Endothelial cell (in vitro differentiated cells): ENCODE data around the gene KIAA0753. TPM values are rescaled to one million over a fixed set of nuclear protein-coding genes. Genes with fewer than 3 reads are reported as not detected.
A peak's percentile ranks its signal among the peaks of the same experiment; 100 is the strongest.

Source experiments
- DNase-seq: peaks from one replicate; pipeline ENCODE4 v3.0.0; 2021; ENCODE audit warnings: low spot score
- H3K27ac Mint-ChIP-seq: one replicate; pipeline ENCODE4 v1.8.0; 2021; ENCODE audit warnings: mixed read lengths, inconsistent platforms; ENCODE audit not compliant: unreplicated experiment
- H3K27me3 Mint-ChIP-seq: one replicate; pipeline ENCODE4 v1.8.0; 2021; ENCODE audit warnings: mild to moderate bottlenecking, moderate library complexity, mixed read lengths, inconsistent platforms; ENCODE audit not compliant: unreplicated experiment
- H3K36me3 Mint-ChIP-seq: one replicate; pipeline ENCODE4 v1.8.0; 2021; ENCODE audit warnings: mild to moderate bottlenecking, low read depth, mixed read lengths, inconsistent platforms; ENCODE audit not compliant: unreplicated experiment
- H3K4me1 Mint-ChIP-seq: one replicate; pipeline ENCODE4 v1.8.0; 2021; ENCODE audit warnings: mild to moderate bottlenecking, mixed read lengths, inconsistent platforms; ENCODE audit not compliant: unreplicated experiment
- H3K4me3 Mint-ChIP-seq: one replicate; pipeline ENCODE4 v1.8.0; 2021; ENCODE audit warnings: mild to moderate bottlenecking, mixed read lengths, inconsistent platforms; ENCODE audit not compliant: unreplicated experiment
- H3K9me3 Mint-ChIP-seq: one replicate; pipeline ENCODE4 v1.8.0; 2021; ENCODE audit warnings: mixed read lengths, inconsistent platforms; ENCODE audit not compliant: unreplicated experiment
- CTCF ChIP-seq: fragments of 200-600 bp; sonication (generic); IDR thresholded peaks from one replicate; pipeline ENCODE4 v1.5.0; 2021; ENCODE audit warnings: antibody characterized with exemption; ENCODE audit not compliant: unreplicated experiment
- total RNA-seq: library from RNA; stranded (reverse); fragmentation: NEBNext Ultra II Directional; extraction: Animal tissue kit (Norgen Biotek cat#: 25700); gene quantifications from one replicate; pipeline ENCODE4 v1.2.1, GENCODE V29; 2021; ENCODE audit not compliant: unreplicated experiment

The KIAA0753 gene
- total RNA-seq, 1 donor from 2014 or later = 22.6 TPM

DNA sequence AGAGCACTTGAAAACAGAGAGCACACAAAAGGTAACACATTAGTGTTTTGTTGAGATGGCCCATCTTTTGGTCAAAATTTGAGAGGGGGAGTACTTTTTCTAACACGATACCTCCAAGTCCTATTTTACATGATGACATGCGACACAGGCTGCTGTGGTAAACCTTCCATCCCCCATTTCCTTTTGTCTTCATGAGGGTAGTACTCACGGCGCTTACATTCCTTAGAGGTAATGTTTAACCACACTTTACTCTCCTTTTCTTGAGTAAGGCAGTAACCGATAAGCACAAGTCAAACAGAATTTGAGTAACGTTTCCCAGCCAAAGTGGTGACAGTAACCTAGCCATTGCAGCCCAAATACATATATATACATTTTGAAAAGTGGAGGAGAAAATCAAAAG, 48.3 kb downstream of the KIAA0753 start:
- no peak for DNase-seq
- peaks cover 8% of the 10 kb centered on the region for H3K4me1 Mint-ChIP-seq
- no peak overlapping the region for H3K4me3 Mint-ChIP-seq
- no peaks in the 10 kb centered on the region for H3K9me3 Mint-ChIP-seq
- H3K36me3 Mint-ChIP-seq = peaks cover 42% of the 10 kb centered on the region
- no peak for TF ChIP-seq CTCF
- H3K27me3 Mint-ChIP-seq = no peaks in the 10 kb centered on the region
- no peak overlapping the region for H3K27ac Mint-ChIP-seq

DNA sequence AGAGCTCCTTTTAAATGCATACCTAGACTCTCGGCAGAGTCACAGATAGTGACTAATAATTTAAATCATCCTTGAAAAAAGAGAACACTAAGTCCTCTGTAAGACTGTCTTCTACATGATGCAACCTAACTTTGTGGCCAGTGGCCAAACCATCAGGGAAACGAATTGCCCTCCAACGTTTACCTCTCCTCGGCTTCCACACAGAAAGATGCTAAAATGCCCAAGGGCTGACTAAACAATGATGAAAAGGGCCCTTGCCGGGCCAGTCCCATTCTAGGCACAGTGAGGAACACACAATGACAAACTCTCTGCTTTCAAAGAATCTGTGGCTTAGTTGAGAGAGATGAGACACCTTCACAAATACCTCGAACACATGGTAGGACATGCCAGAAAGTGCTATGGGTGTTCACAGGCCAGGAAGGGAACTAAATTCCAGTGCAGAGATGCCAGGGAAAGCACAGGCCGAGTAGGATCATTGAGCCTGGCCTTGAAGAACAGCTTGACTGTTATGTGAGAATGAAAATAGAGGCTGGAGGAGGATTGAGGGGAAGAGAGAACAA, 48.8 kb downstream of the KIAA0753 start:
- Mint-ChIP-seq H3K27ac (no peak overlapping the region), H3K9me3 (no peaks in the 10 kb centered on the region), H3K36me3 (peaks cover 42% of the 10 kb centered on the region), H3K4me1 (peaks cover 8% of the 10 kb centered on the region), H3K4me3 (peak overlapping the region; percentile 34), H3K27me3 (no peaks in the 10 kb centered on the region)
- no peak for TF ChIP-seq CTCF
- DNase-seq = no peak

- no peak overlapping the region for H3K4me3 Mint-ChIP-seq
- no peak overlapping the region for H3K27ac Mint-ChIP-seq
- H3K4me1 Mint-ChIP-seq = peaks cover 8% of the 10 kb centered on the region
- no peak for TF ChIP-seq CTCF
- peaks cover 3% of the 10 kb centered on the region for H3K9me3 Mint-ChIP-seq
- H3K36me3 Mint-ChIP-seq = peaks cover 55% of the 10 kb centered on the region
- no peak for DNase-seq
- no peaks in the 10 kb centered on the region for H3K27me3 Mint-ChIP-seq
These were observed 51.1 kb downstream of the KIAA0753 start for GRCh38 chr17:6589266-6589946.

DNA sequence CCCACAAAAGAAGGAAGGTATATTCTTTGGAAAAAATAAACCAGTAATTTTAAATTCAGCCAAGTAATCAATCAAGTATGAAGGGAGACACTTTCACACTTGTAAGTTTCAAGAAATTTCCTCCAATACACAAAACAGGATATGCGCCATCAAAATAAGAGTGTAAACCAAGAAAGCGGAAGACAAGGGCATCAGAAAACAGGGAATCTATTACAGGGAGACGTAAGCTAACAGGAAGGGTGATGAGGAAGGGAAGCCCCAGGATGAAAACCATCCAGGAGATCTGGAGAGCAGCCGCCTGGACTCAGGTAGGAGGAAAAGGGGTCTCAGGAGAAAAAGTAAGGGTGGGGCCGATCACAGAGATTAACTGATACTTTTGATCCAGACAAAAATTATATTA, 52.3 kb downstream of the KIAA0753 start:
- peaks cover 67% of the 10 kb centered on the region for H3K36me3 Mint-ChIP-seq

More for the DNA sequence above, 52.3 kb downstream of the KIAA0753 start:
- no peak overlapping the region for H3K4me3 Mint-ChIP-seq
- DNase-seq = no peak
- peak overlapping the region; percentile 58 for H3K27ac Mint-ChIP-seq
- peaks cover 3% of the 10 kb centered on the region for H3K9me3 Mint-ChIP-seq
- TF ChIP-seq CTCF = no peak
- H3K4me1 Mint-ChIP-seq = peaks cover 8% of the 10 kb centered on the region
- no peaks in the 10 kb centered on the region for H3K27me3 Mint-ChIP-seq
